HG02571 (cell line): ENCODE results near the gene CDC34.
"Not testable (repeated sequence)": the region's sequence is repeated elsewhere in the genome, so short reads cannot be mapped to it uniquely, and the experiment has no call there.

Experiments used
- ATAC-seq: cut with Tn5 transposase; IDR thresholded peaks from one replicate; pipeline ENCODE4 v1.9.1; 2021; ENCODE audit warnings: mild to moderate bottlenecking, moderate library complexity; ENCODE audit not compliant: unreplicated experiment

CDC34 gene

GRCh38 chr19:572140-572742 lies 40.7 kb downstream of the CDC34 start, which contains the start of gene BSG:
TSS of gene BSG (plus strand) at chr19:572596. CDS start at chr19:572635, 39 bp downstream.
- peak; percentile 70 for ATAC-seq

- no peak for ATAC-seq
Measured at GRCh38 chr19:572743-573518, 41.4 kb downstream of the CDC34 start.

- ATAC-seq: no peak
Measured at GRCh38 chr19:573519-573825, 41.9 kb downstream of the CDC34 start.

- no peak for ATAC-seq
Measured at GRCh38 chr19:574658-575526, 43.3 kb downstream of the CDC34 start.

- no peak for ATAC-seq
Measured at GRCh38 chr19:575527-576506, 44.3 kb downstream of the CDC34 start.

- no peak for ATAC-seq
Measured at GRCh38 chr19:576768-577438, 45.3 kb downstream of the CDC34 start.

GRCh38 chr19:577439-578392 lies 46.2 kb downstream of the CDC34 start:
- no peak for ATAC-seq

GRCh38 chr19:579111-579841 lies 47.7 kb downstream of the CDC34 start:
- ATAC-seq: no peak

GRCh38 chr19:579842-580155 lies 48.2 kb downstream of the CDC34 start:
- no peak for ATAC-seq

GRCh38 chr19:580274-580835 lies 48.8 kb downstream of the CDC34 start:
- ATAC-seq: no peak

- no peak for ATAC-seq
Measured at GRCh38 chr19:581399-582111, 50.0 kb downstream of the CDC34 start.

GRCh38 chr19:582497-583197 lies 51.1 kb downstream of the CDC34 start:
- ATAC-seq: no peak

GRCh38 chr19:583198-583967 lies 51.8 kb downstream of the CDC34 start:
- ATAC-seq: no peak

GRCh38 chr19:583968-584239 lies 52.3 kb downstream of the CDC34 start:
- ATAC-seq: no peak

GRCh38 chr19:584240-585001 lies 52.9 kb downstream of the CDC34 start:
- no peak for ATAC-seq

- ATAC-seq: not testable (repeated sequence)
Measured at GRCh38 chr19:585146-585545, 53.6 kb downstream of the CDC34 start.
